GM19099 (cell line): ENCODE measurements around the gene KCNQ1OT1.

Experiments used
- POLR2A ChIP-seq: IDR thresholded peaks from 3 replicates; pipeline ENCODE4 v1.6.1; 2011; ENCODE audit warnings: low read depth; ENCODE audit not compliant: insufficient read length; ENCODE audit errors: extremely low read depth

The KCNQ1OT1 gene

DNA sequence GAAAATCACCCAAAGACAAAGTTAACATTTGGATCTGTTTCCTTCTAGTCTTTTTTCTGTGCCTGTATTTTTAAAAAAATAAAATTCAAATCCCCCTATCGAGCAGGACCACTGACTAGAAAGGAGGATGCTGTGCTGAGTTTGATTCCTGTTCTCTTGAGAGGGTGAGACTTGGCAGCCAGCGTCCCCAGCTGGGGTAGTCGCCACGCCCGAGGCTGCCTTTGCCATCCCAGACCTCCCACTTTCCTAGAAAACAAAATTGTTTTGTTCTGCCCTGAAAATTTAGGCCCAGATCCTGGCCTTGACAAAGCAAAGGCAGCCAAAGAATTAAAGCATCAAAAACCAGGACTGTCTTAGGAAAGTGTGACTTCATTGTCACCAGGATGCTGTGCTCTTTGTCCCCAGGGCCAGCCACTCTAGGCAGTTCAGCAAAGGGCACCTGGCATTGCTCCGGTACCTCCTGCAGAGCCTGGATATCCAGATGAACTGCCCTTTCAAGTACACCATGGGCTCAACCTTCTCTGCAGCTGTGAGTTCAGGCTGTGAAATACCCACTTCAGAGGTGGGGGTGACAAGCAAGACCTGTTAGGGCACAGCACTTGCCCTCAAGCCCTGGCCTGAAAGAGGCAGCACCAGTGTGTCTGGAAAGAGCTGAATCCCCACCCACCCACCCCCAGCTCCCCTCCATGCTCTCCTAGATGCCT lies 44.6 kb downstream of the KCNQ1OT1 start:
- TF ChIP-seq POLR2A = no peak

DNA sequence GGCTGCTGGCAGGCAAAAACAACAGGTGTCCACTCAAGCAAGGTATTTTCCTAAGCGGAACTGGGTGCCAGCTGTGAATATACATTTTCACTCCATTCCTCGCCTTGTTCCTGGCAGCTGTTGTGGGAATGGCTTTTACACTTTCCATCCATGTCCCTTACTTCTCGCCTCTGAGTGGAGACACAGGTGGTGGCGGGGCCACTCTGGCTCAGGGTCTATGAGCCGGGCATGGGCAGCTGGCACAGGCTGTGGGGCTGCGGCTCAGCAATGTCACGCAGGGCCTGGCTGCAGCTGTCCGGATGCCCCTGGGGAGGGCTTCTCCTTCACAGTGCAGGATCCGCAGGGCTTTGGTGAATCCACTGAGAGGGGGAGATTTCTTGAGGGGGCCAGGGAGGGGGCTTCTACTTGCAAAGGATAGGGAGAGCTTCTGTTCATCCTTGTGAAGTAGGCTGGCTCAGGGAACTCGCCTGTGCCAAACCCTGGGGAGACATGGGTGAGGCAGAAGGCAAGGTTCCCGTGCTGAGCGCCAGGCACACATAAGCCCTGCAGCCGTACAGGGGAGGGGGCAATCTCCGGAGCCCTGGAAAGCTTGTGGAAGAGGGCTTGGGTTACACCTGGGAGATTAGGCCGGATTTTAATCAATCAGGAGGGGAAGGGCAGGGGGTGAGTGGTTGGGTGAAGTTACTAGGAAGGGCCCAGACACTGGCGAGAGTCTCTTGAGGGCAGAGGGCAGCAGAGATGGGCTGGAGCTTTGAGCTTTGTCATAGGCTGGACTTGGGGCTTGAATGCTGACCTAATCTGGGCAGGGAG lies 45.7 kb downstream of the KCNQ1OT1 start:
- no peak for TF ChIP-seq POLR2A

DNA sequence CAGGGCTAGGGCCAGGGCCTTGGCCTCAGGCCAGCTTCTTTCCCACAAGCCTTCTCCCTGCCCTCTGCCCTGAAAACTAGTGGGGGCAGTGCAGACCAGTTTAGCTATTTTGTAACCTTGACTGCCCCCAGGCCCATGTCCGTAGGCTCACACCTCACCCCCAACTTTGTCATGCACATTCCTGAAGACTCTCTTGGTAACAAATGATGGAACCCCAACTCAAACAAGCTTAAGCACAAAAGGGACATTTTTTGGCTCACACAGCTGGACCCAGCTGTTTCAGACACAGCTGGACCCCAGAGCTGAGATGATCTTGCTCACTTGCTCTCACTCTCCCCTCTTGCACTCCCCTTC lies 46.6 kb downstream of the KCNQ1OT1 start:
- TF ChIP-seq POLR2A = no peak

DNA sequence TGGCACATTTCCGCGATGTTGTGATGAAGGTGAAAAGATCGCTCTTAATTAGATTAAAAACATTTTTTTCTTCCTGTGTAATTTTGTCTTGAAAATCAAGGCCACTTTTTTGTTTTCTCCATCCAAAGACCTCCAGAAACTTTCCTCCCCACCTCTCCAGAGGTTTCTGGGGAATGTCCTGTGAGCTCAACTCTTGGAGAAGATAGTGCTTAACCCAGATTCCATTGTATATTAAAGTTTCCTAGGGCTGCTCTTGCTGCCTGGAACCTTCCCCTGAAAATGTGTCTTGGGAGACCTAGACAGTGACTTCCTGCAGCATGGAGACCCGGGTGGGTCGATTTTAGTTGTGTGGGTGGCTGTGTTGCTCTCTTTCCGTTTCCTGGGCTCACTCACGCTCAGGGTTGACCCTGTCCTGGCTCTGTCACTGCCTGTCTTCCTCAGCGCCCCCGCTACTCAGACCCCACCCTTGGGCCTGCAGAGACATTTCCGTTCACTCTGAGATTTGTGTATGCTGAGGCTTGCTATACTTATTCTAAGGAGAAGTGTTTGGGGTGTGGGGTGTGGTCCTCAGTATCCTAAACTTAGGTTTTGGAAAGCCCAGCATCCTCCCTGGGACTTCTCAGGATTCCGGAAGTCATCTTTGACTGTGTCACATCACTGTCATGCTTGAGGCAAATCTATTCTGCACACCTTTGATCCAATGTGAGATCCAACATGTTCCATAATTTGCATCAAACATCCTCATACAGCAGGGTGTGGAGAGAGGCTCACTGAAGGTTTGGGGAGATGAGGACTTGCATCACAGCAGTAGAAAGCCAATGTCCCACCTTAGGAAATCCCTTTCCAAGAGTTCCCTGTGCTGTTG lies 47.2 kb downstream of the KCNQ1OT1 start:
- no peak for TF ChIP-seq POLR2A

DNA sequence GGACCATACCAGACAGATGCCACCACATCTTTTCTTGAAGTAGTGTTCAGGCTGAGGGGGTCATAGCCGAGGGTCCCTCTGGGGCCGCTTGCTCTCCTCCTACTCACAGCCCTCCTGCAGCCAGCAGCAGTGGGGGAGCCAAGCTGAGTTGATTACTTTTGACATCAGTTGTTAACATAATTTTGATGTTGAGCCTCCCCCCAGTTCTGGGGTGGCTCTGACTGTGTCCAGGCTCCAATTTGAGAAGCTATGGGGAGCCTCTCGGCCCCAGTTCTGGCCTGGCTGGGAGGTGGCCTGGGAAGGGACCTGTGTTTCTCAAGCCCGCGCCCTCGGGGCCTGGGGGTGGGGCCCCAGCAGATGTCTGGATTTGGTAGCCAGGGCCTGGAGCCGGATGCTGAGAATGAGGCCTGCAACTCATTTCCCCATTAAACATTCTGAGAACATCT lies 47.9 kb downstream of the KCNQ1OT1 start:
- no peak for TF ChIP-seq POLR2A

DNA sequence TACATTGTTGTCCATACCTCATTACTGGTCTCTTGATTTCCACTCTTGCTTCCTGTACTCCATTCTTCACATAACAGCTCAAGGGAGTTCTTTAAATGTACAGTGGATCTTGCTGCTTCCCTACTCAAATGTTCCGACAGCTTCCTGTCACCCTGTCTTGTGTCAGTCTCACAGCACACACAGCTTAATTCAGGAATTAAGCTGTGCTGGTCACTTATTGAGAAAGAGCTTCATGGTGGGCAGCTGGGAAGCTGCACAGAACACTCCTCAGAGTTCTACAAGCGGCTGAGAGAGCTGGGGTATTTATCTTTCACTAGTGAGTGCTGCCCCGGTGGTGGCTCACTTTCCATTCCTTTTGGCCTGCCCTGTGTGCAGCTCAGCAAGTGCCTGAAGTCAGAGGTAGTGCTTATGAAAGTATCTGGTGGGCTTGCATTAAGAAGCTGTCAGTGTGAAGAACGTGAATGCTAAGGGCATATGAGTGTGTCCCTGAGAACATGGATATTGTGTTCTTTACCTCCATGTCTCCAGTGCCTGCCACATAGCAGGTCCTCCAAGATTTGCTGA lies 48.7 kb downstream of the KCNQ1OT1 start:
- no peak for TF ChIP-seq POLR2A

DNA sequence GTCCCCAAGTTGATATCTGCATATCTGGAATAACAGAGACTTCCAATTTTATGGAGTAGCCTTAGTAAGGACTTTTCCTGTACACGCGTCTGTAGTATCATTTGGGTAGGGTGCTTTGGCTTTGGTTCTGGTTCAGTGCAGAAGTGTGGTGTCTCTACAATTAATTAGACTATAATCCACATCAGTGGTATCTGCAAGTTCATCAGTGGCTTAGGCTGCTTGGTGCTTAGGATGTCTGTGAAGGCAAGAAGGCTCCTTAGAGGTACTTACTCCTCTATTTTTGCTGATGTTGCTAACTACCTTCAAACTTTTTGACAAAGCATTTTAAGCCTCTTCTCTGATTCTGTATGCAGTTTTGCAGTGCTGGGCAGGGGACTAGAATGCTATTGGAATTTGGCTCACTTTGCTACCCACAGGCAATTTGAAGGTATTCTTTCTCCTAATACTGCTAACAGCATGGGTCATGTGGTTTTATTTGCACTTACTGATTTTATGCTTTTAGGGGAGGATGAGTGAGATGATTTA lies 49.4 kb downstream of the KCNQ1OT1 start:
- no peak for TF ChIP-seq POLR2A

DNA sequence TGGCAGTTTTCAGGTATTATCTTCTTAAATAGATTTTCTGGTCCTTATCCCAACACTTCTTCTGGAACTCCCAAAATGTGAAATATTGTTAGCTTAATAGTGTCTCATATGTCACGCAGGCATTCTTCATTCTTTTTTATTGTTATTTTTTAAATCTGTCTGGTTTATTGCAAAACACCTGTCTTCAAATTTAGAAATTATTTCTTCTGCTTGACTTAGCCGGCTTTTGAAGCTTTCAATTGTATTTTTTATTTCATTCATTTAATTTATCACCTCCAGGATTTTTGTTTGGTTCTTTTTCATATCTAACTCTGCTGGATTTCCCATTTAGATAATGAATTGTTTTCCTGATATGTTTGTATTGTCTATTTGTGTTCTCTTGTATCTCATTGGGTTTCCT lies 49.9 kb downstream of the KCNQ1OT1 start:
- TF ChIP-seq POLR2A = no peak

DNA sequence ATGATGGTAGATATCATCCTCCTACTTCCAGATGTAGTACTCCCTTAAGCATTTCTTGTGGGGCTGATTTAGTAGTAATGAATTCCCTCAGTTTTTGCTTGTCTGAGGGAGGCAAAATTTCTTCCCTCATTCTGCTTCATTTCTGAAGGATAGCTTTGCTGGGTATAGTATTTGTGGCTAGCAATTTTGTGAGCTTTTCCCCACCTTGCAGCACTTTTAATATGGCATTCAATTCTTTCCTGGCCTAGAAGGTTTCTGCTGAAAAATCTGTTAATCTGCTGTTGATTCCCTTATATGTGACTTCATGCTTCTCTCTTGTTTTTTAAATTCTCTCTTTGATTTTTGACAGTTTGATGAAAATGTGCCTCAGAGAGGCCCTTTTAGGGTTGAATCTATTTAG lies 50.4 kb downstream of the KCNQ1OT1 start:
- no peak for TF ChIP-seq POLR2A

DNA sequence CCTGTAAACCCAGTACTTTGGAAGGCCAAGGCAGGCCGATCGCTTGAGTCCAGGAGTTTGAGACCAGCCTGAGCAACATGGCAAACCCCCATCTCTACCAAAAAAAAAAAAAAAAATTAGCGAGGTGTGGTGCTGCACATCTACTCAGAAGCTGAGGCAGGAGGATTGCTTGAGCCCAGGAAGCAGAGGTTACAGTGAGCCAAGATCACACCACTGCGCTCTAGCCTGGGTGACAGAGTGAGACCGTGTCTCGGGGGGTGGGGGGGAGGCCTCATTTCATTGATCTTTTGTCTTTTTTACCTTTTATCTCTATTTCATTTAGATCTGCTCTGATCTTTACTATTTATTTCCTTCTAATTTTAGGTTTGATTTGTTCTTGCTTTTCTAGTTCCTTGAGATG lies 51.8 kb downstream of the KCNQ1OT1 start:
- TF ChIP-seq POLR2A = no peak

DNA sequence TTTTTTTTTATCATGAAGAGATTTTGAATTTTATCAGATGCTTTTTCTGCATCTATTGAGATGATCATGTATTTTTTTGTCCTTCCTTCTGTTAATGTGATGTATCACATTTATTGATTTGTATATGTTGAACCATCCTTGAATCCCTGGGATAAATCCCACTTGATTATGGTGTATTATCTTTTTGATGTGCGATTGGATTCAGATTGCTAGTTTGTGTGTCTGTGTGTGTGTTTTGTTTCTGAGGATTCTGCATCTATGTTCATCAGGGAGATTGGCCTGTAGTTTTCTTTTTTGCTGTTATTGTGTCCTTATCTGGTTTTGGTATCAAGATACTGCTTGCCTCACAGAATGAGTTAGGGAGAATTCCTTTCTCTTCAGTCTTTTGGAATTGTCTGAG lies 52.6 kb downstream of the KCNQ1OT1 start:
- no peak for TF ChIP-seq POLR2A

DNA sequence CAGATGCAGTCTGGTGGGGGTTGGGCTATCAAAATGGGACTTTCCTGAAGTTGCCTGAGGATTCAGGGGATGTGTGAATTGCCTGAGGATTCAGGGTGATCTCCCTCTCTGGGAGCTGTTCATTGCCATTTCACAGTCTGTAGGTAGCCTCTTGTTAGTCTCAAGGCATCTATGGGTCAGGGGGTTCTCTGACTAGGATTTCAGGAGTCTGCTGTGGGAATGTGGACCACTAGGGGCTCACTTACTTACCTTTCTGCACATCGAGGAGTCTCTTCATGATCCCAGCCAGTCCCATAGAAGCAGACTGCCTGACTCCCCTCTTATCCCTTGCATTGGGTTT lies 54.0 kb downstream of the KCNQ1OT1 start:
- TF ChIP-seq POLR2A = no peak

DNA sequence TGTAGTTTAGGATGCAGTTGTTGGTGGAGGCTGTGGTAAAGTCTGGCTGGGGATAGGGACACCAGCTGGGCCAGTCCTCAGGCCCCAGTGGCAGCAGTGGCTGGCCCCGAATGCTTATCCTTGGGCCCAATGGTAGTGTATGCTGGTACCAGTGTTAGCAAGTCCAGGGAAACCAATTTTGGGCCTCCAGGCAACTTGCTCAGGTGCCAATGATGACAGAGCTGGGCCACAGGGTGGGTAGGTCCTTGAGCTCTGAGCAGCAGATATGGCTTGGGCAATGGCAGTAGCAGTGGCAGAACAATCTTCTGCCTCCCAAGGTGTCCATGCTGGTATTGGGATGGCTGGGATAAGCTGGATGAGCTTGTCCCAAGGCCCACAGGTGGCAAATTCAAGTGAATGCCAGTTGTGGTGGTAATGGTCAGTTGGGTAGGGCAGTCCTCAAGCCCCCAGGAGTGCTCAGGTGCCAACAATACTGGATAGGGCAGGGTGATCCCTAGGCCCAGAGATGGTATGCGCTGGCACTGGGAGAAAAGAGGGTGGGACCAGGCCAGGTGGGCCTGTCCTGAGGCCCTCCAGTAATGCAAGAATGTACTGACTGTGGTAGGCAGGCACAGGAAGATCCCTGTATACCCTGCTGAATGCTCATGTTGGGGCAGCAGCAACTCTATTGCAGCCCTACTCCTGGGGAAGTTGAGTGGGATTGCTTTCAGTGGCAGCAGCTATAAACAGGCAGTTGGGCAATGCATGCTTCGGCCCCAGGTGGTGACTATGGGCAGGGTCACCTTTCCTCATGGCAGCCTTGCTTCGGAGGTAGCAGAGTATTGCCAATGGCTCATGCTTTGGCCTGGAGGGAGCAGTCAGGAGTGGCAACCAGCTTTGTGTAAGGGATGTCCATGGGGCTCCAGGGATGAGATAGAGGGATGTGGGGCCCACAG lies 54.7 kb downstream of the KCNQ1OT1 start:
- no peak for TF ChIP-seq POLR2A

DNA sequence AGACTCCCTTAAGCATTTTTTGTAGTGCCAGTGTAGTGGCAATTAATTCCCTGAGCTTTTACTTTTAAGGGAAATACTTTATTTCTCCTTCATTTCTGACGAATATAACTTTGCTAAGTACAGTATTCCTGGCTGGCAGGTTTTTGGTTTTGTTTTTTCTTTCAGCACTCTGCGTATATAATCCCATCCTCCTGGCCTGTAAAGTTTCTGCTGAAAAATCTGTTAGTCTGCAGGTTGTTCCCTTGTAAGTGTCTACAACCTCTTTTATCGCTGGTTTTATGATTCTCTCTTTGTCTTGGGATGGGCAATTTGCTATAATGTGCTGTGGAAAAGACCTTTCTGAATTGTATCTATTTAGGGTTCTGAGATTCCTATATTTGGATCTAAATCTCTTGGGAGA lies 56.0 kb downstream of the KCNQ1OT1 start:
- no peak for TF ChIP-seq POLR2A
